HepG2 (cell line): ENCODE data around the gene EFS. TPM values are rescaled to one million over a fixed set of nuclear protein-coding genes. Genes with fewer than 3 reads are reported as not detected.
A peak's percentile ranks its signal among the peaks of the same experiment; 100 is the strongest.

ENCODE experiments used
- DMAP1 ChIP-seq: IDR thresholded peaks from 2 replicates; pipeline ENCODE4 v1.6.1; 2016
- FOSL2 ChIP-seq: sonication (generic); formaldehyde crosslinking; IDR thresholded peaks from 2 replicates; pipeline ENCODE4 v1.4.0; 2020; ENCODE audit warnings: missing genetic modification reagents
- FOXA1 ChIP-seq, 2 experiments: fragments of 450-650 bp in 1 of 2; sonication (generic) in 1 of 2; formaldehyde crosslinking in 1 of 2; IDR thresholded peaks; 2 replicates each; pipeline versions ENCODE4 v1.4.0 to v1.6.1; 2016 to 2020; ENCODE audit warnings: missing genetic modification reagents in 1 of 2
- FOXC1 ChIP-seq: sonication (generic); formaldehyde crosslinking; IDR thresholded peaks from 2 replicates; pipeline ENCODE4 v1.8.0; 2022; ENCODE audit warnings: mild to moderate bottlenecking, missing genetic modification reagents, borderline replicate concordance
- FOXJ3 ChIP-seq: sonication (generic); formaldehyde crosslinking; IDR thresholded peaks from 2 replicates; pipeline ENCODE4 v1.4.0; 2020; ENCODE audit warnings: missing genetic modification reagents, mild to moderate bottlenecking, borderline replicate concordance
- IRF2 ChIP-seq: IDR thresholded peaks from 2 replicates; pipeline ENCODE4 v1.6.1; 2018; ENCODE audit warnings: missing genetic modification reagents, missing compliant biosample characterization
- ISL2 ChIP-seq: sonication (generic); formaldehyde crosslinking; IDR thresholded peaks from 2 replicates; pipeline ENCODE4 v1.5.0; 2020; ENCODE audit warnings: missing genetic modification reagents
- KAT8 ChIP-seq: IDR thresholded peaks from 2 replicates; pipeline ENCODE4 v1.6.1; 2016; ENCODE audit warnings: missing genetic modification reagents, missing compliant biosample characterization
- KDM6A ChIP-seq: IDR thresholded peaks from 2 replicates; pipeline ENCODE4 v1.6.1; 2016; ENCODE audit warnings: low read depth
- MED1 ChIP-seq: sonication (generic); formaldehyde crosslinking; IDR thresholded peaks from 2 replicates; pipeline ENCODE4 v1.4.0; 2020; ENCODE audit warnings: missing genetic modification reagents
- RAD21 ChIP-seq: fragments of 450-650 bp; formaldehyde crosslinking; IDR thresholded peaks from 2 replicates; pipeline ENCODE4 v1.5.0; 2020; ENCODE audit warnings: mild to moderate bottlenecking
- SMYD3 ChIP-seq: sonication (generic); formaldehyde crosslinking; IDR thresholded peaks from 2 replicates; pipeline ENCODE4 v1.8.1; 2023; ENCODE audit warnings: mild to moderate bottlenecking, missing genetic modification reagents
- ZNF207 ChIP-seq: fragments of 450-650 bp; IDR thresholded peaks from 2 replicates; pipeline ENCODE4 v1.6.1; 2016; ENCODE audit warnings: antibody characterized with exemption, borderline replicate concordance
- ZNF331 ChIP-seq: sonication (generic); formaldehyde crosslinking; IDR thresholded peaks from 2 replicates; pipeline ENCODE4 v1.4.0; 2020; ENCODE audit warnings: missing genetic modification reagents
- ZNF607 ChIP-seq: sonication (generic); formaldehyde crosslinking; IDR thresholded peaks from 2 replicates; pipeline ENCODE4 v1.5.1; 2020; ENCODE audit warnings: missing genetic modification reagents, mild to moderate bottlenecking, borderline replicate concordance
- ZNF792 ChIP-seq: IDR thresholded peaks from 2 replicates; pipeline ENCODE4 v1.6.1; 2016
- ZSCAN9 ChIP-seq: IDR thresholded peaks from 2 replicates; pipeline ENCODE4 v1.6.1; 2016; ENCODE audit warnings: borderline replicate concordance
- polyA plus RNA-seq, 8 experiments: library from polyadenylated mRNA; depleted of rRNA in 3 of 8; stranded (reverse) in 7 of 8; unstranded in 1 of 8; fragments of >200 nt; fragmentation: Illumina TruSeq in 4 of 8; extraction: Trizol in 4 of 8; gene quantifications; 2 replicates each; pipeline versions ENCODE4 v1.2.1 to v1.2.3, GENCODE V29; 2011 to 2016; ENCODE audit warnings: low read depth in 4 of 8, missing spikeins in 1 of 8, mixed read lengths in 1 of 8; ENCODE audit not compliant: insufficient read depth in 1 of 8
- total RNA-seq, 5 experiments: library from RNA; depleted of rRNA; stranded (reverse); fragments of >200 nt; fragmentation: Illumina TruSeq; extraction: Trizol; gene quantifications; 2 replicates each; pipeline ENCODE4 v1.2.3, GENCODE V29; 2016; ENCODE audit warnings: low read depth in 1 of 5
- TF ChIP-seq, protein P1 (sequence below), 2 experiments: sonication (generic) in 1 of 2; formaldehyde crosslinking in 1 of 2; IDR thresholded peaks; 2 replicates each; pipeline versions ENCODE4 v1.4.0 to v1.6.1; 2018 to 2020; ENCODE audit warnings: missing genetic modification reagents in 2 of 2, borderline replicate concordance in 1 of 2, low read depth in 1 of 2, mild to moderate bottlenecking in 1 of 2, missing biosample characterization in 1 of 2
- TF ChIP-seq, protein P2 (sequence below): IDR thresholded peaks from 2 replicates; pipeline ENCODE4 v1.6.1; 2016; ENCODE audit warnings: mild to moderate bottlenecking
- TF ChIP-seq, protein P3 (sequence below): sonication (generic); formaldehyde crosslinking; IDR thresholded peaks from 2 replicates; pipeline ENCODE4 v1.5.1; 2020; ENCODE audit warnings: mild to moderate bottlenecking, missing genetic modification reagents, moderate library complexity
- TF ChIP-seq, protein P4 (sequence below): sonication (generic); formaldehyde crosslinking; IDR thresholded peaks from 2 replicates; pipeline ENCODE4 v1.5.0; 2020; ENCODE audit warnings: mild to moderate bottlenecking, missing genetic modification reagents, moderate library complexity
- TF ChIP-seq, protein P5 (sequence below): sonication (generic); formaldehyde crosslinking; IDR thresholded peaks from 2 replicates; pipeline ENCODE4 v1.8.1; 2023; ENCODE audit warnings: mild to moderate bottlenecking, missing genetic modification reagents

Gene EFS
- total and polyA plus RNA-seq, 2 of the 13 experiments (the other 11 are each of a cell fraction or from before 2014, with no cell fraction given): not detected

DNA sequence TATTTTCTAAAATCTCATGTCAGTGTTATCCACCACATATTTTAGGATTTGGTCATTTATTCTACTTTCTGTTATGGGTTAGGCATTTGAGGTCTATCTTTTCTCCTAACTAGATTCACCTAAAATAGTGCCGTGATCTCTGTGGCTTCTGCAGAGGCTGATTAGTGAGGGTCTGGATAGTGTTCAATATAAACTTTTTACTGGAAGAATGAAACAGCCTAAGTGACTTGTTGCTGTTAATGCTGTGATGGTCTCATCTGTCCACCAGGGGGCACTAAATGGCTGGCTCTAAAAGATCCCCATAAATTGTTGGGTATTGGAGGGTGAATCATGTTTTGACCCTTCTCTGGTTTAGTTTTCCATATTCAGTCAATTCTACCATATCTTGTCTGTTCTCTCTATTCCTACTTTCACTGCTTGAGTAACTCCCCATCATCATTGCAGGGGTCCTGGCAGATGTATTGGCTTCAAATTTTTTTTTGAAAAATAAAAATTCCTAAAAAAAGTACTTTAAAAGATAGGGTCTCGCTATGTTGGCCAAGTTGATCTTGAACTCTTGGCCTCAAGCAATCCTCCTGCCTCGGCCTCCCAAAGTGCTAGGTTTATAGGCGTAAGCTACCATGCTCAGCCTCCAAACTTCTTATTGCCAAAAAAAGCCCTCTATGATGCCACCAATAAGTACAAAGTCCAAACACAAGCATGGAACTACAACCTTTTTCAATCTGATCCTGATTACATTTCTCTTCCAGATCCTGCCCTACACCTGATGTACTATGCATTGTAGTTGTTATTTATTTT, 36.8 kb downstream of the EFS start (continued):
- TF ChIP-seq, protein P1, sequence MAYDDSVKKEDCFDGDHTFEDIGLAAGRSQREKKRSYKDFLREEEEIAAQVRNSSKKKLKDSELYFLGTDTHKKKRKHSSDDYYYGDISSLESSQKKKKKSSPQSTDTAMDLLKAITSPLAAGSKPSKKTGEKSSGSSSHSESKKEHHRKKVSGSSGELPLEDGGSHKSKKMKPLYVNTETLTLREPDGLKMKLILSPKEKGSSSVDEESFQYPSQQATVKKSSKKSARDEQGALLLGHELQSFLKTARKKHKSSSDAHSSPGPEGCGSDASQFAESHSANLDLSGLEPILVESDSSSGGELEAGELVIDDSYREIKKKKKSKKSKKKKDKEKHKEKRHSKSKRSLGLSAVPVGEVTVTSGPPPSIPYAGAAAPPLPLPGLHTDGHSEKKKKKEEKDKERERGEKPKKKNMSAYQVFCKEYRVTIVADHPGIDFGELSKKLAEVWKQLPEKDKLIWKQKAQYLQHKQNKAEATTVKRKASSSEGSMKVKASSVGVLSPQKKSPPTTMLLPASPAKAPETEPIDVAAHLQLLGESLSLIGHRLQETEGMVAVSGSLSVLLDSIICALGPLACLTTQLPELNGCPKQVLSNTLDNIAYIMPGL (CRISPR knock-in tag; IDR thresholded peaks at IDR 0.05; ENCODE audit: borderline replicate concordance in 1 of 2, low read depth in 1 of 2): peak; percentile 43 to 72; a peak in 1 of 4 replicates
- peak; percentile 52; the same call in 1 of the 2 replicates for TF ChIP-seq KDM6A (CRISPR knock-in tag)
- TF ChIP-seq, protein P2, sequence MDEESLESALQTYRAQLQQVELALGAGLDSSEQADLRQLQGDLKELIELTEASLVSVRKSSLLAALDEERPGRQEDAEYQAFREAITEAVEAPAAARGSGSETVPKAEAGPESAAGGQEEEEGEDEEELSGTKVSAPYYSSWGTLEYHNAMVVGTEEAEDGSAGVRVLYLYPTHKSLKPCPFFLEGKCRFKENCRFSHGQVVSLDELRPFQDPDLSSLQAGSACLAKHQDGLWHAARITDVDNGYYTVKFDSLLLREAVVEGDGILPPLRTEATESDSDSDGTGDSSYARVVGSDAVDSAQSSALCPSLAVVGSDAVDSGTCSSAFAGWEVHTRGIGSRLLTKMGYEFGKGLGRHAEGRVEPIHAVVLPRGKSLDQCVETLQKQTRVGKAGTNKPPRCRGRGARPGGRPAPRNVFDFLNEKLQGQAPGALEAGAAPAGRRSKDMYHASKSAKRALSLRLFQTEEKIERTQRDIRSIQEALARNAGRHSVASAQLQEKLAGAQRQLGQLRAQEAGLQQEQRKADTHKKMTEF (CRISPR knock-in tag): no peak; the same call in 1 of the 2 replicates
- TF ChIP-seq, protein P3, sequence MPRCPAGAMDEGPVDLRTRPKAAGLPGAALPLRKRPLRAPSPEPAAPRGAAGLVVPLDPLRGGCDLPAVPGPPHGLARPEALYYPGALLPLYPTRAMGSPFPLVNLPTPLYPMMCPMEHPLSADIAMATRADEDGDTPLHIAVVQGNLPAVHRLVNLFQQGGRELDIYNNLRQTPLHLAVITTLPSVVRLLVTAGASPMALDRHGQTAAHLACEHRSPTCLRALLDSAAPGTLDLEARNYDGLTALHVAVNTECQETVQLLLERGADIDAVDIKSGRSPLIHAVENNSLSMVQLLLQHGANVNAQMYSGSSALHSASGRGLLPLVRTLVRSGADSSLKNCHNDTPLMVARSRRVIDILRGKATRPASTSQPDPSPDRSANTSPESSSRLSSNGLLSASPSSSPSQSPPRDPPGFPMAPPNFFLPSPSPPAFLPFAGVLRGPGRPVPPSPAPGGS (CRISPR knock-in tag): 0 out of 2 replicates have a peak, but pooled peaks have one; percentile 26
- TF ChIP-seq DMAP1: no peak
- TF ChIP-seq ZNF331 (CRISPR knock-in tag): no peak
- TF ChIP-seq ZSCAN9 (CRISPR knock-in tag): 0 out of 2 replicates have a peak, but pooled peaks have one; percentile 60
- no peak for TF ChIP-seq FOXA1 (IDR thresholded peaks at IDR 0.05)
- TF ChIP-seq FOXA1 (CRISPR knock-in tag; IDR thresholded peaks at IDR 0.05): no peak
- TF ChIP-seq MED1: peak; percentile 40; the same call in 1 of the 2 replicates
- TF ChIP-seq FOXJ3 (CRISPR knock-in tag): no peak
- 0 out of 2 replicates have a peak, but pooled peaks have one; percentile 76 for TF ChIP-seq SMYD3 (CRISPR knock-in tag)
- TF ChIP-seq, protein P4, sequence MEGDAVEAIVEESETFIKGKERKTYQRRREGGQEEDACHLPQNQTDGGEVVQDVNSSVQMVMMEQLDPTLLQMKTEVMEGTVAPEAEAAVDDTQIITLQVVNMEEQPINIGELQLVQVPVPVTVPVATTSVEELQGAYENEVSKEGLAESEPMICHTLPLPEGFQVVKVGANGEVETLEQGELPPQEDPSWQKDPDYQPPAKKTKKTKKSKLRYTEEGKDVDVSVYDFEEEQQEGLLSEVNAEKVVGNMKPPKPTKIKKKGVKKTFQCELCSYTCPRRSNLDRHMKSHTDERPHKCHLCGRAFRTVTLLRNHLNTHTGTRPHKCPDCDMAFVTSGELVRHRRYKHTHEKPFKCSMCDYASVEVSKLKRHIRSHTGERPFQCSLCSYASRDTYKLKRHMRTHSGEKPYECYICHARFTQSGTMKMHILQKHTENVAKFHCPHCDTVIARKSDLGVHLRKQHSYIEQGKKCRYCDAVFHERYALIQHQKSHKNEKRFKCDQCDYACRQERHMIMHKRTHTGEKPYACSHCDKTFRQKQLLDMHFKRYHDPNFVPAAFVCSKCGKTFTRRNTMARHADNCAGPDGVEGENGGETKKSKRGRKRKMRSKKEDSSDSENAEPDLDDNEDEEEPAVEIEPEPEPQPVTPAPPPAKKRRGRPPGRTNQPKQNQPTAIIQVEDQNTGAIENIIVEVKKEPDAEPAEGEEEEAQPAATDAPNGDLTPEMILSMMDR (CRISPR knock-in tag): peak; percentile 95
- peak; percentile 90 for TF ChIP-seq RAD21 (CRISPR knock-in tag)
- peak; percentile 54; the same call in 1 of the 2 replicates for TF ChIP-seq FOXC1 (CRISPR knock-in tag)
- TF ChIP-seq, protein P5, sequence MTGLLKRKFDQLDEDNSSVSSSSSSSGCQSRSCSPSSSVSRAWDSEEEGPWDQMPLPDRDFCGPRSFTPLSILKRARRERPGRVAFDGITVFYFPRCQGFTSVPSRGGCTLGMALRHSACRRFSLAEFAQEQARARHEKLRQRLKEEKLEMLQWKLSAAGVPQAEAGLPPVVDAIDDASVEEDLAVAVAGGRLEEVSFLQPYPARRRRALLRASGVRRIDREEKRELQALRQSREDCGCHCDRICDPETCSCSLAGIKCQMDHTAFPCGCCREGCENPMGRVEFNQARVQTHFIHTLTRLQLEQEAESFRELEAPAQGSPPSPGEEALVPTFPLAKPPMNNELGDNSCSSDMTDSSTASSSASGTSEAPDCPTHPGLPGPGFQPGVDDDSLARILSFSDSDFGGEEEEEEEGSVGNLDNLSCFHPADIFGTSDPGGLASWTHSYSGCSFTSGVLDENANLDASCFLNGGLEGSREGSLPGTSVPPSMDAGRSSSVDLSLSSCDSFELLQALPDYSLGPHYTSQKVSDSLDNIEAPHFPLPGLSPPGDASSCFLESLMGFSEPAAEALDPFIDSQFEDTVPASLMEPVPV (CRISPR knock-in tag): peak; percentile 43; the same call in 1 of the 2 replicates
- TF ChIP-seq ZNF207: no peak
- TF ChIP-seq ZNF607 (CRISPR knock-in tag): peak; percentile 54; the same call in 1 of the 2 replicates
- 0 out of 2 replicates have a peak, but pooled peaks have one; percentile 45 for TF ChIP-seq IRF2 (CRISPR knock-in tag)
- TF ChIP-seq ISL2 (CRISPR knock-in tag): 0 out of 2 replicates have a peak, but pooled peaks have one; percentile 10
- peak; percentile 47; the same call in 1 of the 2 replicates for TF ChIP-seq FOSL2 (CRISPR knock-in tag)
- peak; percentile 74 for TF ChIP-seq KAT8 (CRISPR knock-in tag)
- TF ChIP-seq ZNF792 (CRISPR knock-in tag): peak; percentile 13; the same call in 1 of the 2 replicates
